Measurements from ENCODE around the gene EXOC1L.

Gene EXOC1L

DNA sequence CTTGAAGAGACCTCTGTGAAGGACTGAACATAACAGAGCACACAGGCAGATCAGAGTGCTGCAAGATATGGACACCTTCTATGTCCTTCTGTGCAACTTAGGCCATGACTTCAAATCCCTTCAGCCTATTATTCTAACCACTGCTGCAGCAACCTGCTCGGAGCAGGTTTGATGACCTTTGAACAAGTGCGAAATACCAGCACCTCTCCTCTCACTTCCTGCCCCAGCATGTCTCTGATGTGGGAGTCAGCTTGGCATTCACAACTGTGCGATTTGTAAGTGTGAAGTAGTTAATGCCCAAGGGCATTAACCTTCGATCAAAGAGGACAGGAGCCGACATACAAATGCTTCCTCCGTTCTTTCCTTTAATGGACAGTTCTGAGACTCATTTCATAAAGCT lies 32.3 kb downstream of the EXOC1L start:
- DNase-seq (ENCODE audit: extremely low read depth, insufficient read length) = no peak
- H3K4me3 ChIP-seq (replicated peaks; ENCODE audit: low read depth, low read length) = no peak overlapping the region

DNA sequence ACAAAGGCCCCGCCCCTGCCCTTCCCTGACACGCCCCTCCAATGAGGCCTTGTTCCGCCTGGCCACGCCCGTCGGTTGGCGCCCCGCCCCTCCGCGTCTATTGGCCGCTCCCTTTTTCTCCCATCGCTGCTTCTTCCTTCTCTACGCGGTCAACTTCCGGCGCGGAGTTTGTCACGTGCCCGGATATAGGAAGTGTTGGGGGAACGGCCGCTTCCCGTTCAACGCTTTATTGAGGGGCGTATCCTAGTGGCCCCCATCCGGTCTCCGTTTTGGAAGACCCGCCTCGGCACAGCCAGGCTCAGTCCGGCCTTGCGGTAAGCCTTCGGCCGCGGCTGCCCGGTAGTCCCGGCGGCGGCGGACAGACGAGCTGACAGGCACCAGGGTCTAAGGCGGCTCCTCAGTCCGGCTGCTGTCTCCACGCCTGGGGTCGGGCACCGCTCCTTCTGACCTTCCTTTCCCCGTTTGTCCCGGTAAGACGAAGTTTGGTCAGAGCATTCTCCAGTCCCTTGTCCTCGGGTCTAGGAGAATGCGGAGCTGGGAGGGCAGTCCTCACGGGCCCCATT lies 34.0 kb downstream of the EXOC1L start, which contains the start of gene EXOC1:
Gene EXOC1, plus strand, starts transcription at position 165 of the 563 bp plus-strand sequence. CDS start 4,676 bp downstream, outside the sequence.
- H3K4me3 ChIP-seq (replicated peaks; ENCODE audit: low read depth, low read length) = peak within 1 kb of the TSS; percentile 98
- H3K36me3 ChIP-seq (ENCODE audit: control insufficient read depth, insufficient read depth, low read length) = no peaks in the 10 kb centered on the region
- DNase-seq (ENCODE audit: extremely low read depth, insufficient read length) = peak; percentile 97
- TF ChIP-seq, protein P1, sequence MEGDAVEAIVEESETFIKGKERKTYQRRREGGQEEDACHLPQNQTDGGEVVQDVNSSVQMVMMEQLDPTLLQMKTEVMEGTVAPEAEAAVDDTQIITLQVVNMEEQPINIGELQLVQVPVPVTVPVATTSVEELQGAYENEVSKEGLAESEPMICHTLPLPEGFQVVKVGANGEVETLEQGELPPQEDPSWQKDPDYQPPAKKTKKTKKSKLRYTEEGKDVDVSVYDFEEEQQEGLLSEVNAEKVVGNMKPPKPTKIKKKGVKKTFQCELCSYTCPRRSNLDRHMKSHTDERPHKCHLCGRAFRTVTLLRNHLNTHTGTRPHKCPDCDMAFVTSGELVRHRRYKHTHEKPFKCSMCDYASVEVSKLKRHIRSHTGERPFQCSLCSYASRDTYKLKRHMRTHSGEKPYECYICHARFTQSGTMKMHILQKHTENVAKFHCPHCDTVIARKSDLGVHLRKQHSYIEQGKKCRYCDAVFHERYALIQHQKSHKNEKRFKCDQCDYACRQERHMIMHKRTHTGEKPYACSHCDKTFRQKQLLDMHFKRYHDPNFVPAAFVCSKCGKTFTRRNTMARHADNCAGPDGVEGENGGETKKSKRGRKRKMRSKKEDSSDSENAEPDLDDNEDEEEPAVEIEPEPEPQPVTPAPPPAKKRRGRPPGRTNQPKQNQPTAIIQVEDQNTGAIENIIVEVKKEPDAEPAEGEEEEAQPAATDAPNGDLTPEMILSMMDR (IDR thresholded peaks at IDR 0.05; ENCODE audit: insufficient read depth, low read length, poor library complexity, severe bottlenecking) = no peak
- no peaks in the 10 kb centered on the region for H3K27me3 ChIP-seq (replicated peaks; ENCODE audit: control insufficient read depth, insufficient read depth, low read length)

More for the DNA sequence above, 32.3 kb downstream of the EXOC1L start:
- H3K36me3 ChIP-seq (ENCODE audit: control insufficient read depth, insufficient read depth, low read length) = no peaks in the 10 kb centered on the region
- H3K27me3 ChIP-seq (replicated peaks; ENCODE audit: control insufficient read depth, insufficient read depth, low read length) = no peaks in the 10 kb centered on the region
- TF ChIP-seq, protein P1 (IDR thresholded peaks at IDR 0.05; ENCODE audit: insufficient read depth, low read length, poor library complexity, severe bottlenecking) = no peak

DNA sequence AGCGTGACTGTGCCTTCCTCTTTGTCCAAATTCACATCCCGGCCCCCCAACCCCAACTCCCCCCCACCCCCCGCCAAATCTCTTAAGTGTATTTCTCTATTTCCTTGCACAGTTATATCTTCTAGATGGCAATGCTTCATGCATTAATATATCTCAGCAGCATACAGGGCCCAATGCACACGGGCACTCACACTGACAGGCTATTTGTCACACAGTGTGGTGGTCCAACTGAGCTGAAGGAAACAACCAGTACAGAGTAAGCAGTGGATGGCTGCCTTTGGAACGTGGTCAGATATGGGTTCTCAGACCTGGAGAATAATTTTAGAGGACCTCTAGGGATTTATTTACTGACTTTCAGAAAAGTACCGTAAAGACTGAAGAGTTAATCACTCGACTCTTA lies 34.5 kb downstream of the EXOC1L start:
- Histone ChIP-seq H3K27me3 (replicated peaks; ENCODE audit: control insufficient read depth, insufficient read depth, low read length) (no peaks in the 10 kb centered on the region), H3K36me3 (ENCODE audit: control insufficient read depth, insufficient read depth, low read length) (no peaks in the 10 kb centered on the region), H3K4me3 (replicated peaks; ENCODE audit: low read depth, low read length) (peak overlapping the region; percentile 98)
- DNase-seq (ENCODE audit: extremely low read depth, insufficient read length) = no peak
- TF ChIP-seq, protein P1 (IDR thresholded peaks at IDR 0.05; ENCODE audit: insufficient read depth, low read length, poor library complexity, severe bottlenecking) = no peak

DNA sequence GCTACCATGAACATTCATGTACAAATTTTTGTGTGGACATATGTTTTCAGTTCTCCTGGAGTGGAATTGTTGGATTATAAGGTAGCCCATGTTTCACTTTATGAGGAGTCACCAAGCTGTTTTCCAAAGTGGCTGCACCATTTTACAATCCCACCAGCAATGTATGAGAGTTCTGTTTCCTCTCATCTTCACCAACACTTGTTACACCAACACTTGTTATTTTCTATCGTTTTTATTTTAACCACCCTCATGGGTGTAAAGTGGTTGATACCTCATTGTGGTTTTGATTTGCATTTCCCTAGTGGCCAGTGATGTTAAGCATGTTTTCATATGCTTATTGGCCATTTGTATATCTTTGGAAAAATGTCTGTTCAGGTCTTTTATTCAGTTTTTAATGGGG lies 38.0 kb downstream of the EXOC1L start:
- H3K4me3 ChIP-seq (replicated peaks; ENCODE audit: low read depth, low read length) = no peak overlapping the region
- H3K36me3 ChIP-seq (ENCODE audit: control insufficient read depth, insufficient read depth, low read length) = no peaks in the 10 kb centered on the region; the same call in 1 of the 2 replicates
- no peak for DNase-seq (ENCODE audit: extremely low read depth, insufficient read length)
- no peaks in the 10 kb centered on the region for H3K27me3 ChIP-seq (replicated peaks; ENCODE audit: control insufficient read depth, insufficient read depth, low read length)
- TF ChIP-seq, protein P1 (IDR thresholded peaks at IDR 0.05; ENCODE audit: insufficient read depth, low read length, poor library complexity, severe bottlenecking) = no peak

DNA sequence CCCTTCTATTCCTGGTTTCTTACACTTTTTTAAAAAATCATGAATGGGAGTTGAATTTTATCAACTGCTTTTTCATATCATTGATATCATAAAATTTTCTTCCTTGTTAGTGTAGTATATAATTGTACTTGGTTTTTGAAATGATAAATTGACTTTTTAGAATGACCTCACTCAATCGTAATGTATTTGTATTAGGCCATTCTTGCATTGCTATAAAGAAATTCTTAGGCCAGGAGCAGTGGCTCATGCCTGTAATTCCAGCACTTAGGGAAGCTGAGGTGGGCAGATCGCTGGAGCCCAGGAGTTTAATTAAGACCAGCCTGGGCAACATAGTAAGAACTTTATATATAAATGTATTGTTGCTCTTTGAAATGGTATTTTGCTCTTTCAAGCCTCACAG lies 40.1 kb downstream of the EXOC1L start:
- DNase-seq (ENCODE audit: extremely low read depth, insufficient read length) = no peak
- no peaks in the 10 kb centered on the region; the same call in 1 of the 2 replicates for H3K36me3 ChIP-seq (ENCODE audit: control insufficient read depth, insufficient read depth, low read length)

More for the DNA sequence above, 40.1 kb downstream of the EXOC1L start:
- H3K27me3 ChIP-seq (replicated peaks; ENCODE audit: control insufficient read depth, insufficient read depth, low read length) = no peaks in the 10 kb centered on the region
- TF ChIP-seq, protein P1 (IDR thresholded peaks at IDR 0.05; ENCODE audit: insufficient read depth, low read length, poor library complexity, severe bottlenecking) = no peak
- H3K4me3 ChIP-seq (replicated peaks; ENCODE audit: low read depth, low read length) = no peak overlapping the region

Data from GM06990 (cell line).